SK-N-SH (cell line): Measurements from ENCODE around the gene CENPO. TPM values are rescaled to one million over a fixed set of nuclear protein-coding genes. Genes with fewer than 3 reads are reported as not detected.

Experiments
- CTCF ChIA-PET: fragments of 300-600, 350-600 bp; formaldehyde crosslinking; extraction: SDS; loops from one replicate; lab custom pipeline; 2021; lab: Yijun Ruan, JAX
- POLR2A ChIA-PET: fragments of 350-600 bp; sonication (Branson Sonifier 250); formaldehyde crosslinking; extraction: SDS; loops from one replicate; lab custom pipeline; 2020; ENCODE audit warnings: antibody characterized with exemption, inconsistent platforms; lab: Yijun Ruan, JAX
- DNase-seq: peaks from one replicate; pipeline ENCODE4 v3.0.0; 2012
- H2AFZ ChIP-seq: fragments of 200-600 bp; sonication (generic); 2 replicates; pipeline ENCODE4 v1.8.1; 2016; ENCODE audit warnings: antibody characterized with exemption, mild to moderate bottlenecking, low read depth
- H3F3A ChIP-seq: fragments of 200-600 bp; sonication (generic); replicated peaks from 2 replicates; pipeline ENCODE3; 2016; ENCODE audit warnings: antibody characterized with exemption, mild to moderate bottlenecking; ENCODE audit not compliant: insufficient read depth
- H3K27ac ChIP-seq, 2 experiments: fragments of 200-500 bp in 1 of 2; fragments of 200-600 bp in 1 of 2; sonication (Bioruptor generic) in 1 of 2; sonication (generic), shearing (Covaris generic) in 1 of 2; 2 replicates each; pipeline versions ENCODE4 v1.5.1 to v1.6.1; 2014 to 2016; ENCODE audit warnings: low read depth in 2 of 2, inconsistent platforms in 1 of 2, low read length in 1 of 2, mild to moderate bottlenecking in 1 of 2, mixed read lengths in 1 of 2
- H3K27me3 ChIP-seq: fragments of 200-600 bp; sonication (generic), shearing (Covaris generic); 2 replicates; pipeline ENCODE4 v1.6.1; 2016; ENCODE audit warnings: mixed run types; ENCODE audit not compliant: insufficient read depth
- H3K36me3 ChIP-seq, 2 experiments: fragments of 200-500 bp in 1 of 2; fragments of 200-600 bp in 1 of 2; sonication (Bioruptor generic) in 1 of 2; sonication (generic) in 1 of 2; replicated peaks in 1 of 2; 2 replicates each; pipeline versions ENCODE3 to v1.5.1; 2014 to 2016; ENCODE audit warnings: low read length in 1 of 2, mild to moderate bottlenecking in 1 of 2; ENCODE audit not compliant: insufficient read depth in 2 of 2, control insufficient read depth in 1 of 2
- H3K4me1 ChIP-seq, 2 experiments: fragments of 200-500 bp in 1 of 2; fragments of 200-600 bp in 1 of 2; sonication (Bioruptor generic) in 1 of 2; sonication (generic), shearing (Covaris generic) in 1 of 2; 2 replicates each; pipeline versions ENCODE4 v1.5.1 to v1.6.1; 2014 to 2016; ENCODE audit warnings: low read depth in 1 of 2, low read length in 1 of 2, mixed run types in 1 of 2; ENCODE audit not compliant: insufficient read depth in 2 of 2, control insufficient read depth in 1 of 2
- H3K4me2 ChIP-seq: fragments of 200-600 bp; sonication (generic), shearing (Covaris generic); 2 replicates; pipeline ENCODE4 v1.6.1; 2017; ENCODE audit warnings: mixed run types
- H3K4me3 ChIP-seq, 2 experiments: fragments of 200-500 bp in 1 of 2; fragments of 200-600 bp in 1 of 2; sonication (Bioruptor generic) in 1 of 2; sonication (generic), shearing (Covaris generic) in 1 of 2; 2 replicates each; pipeline versions ENCODE4 v1.5.1 to v1.8.1; 2014 to 2016; ENCODE audit warnings: low read depth in 2 of 2, inconsistent platforms in 1 of 2, low read length in 1 of 2, mild to moderate bottlenecking in 1 of 2, mixed read lengths in 1 of 2, moderate library complexity in 1 of 2
- H3K79me2 ChIP-seq: fragments of 200-600 bp; sonication (generic); 2 replicates; pipeline ENCODE4 v1.8.1; 2017; ENCODE audit warnings: mild to moderate bottlenecking; ENCODE audit not compliant: insufficient read depth
- H3K9ac ChIP-seq: fragments of 200-600 bp; sonication (generic); 2 replicates; pipeline ENCODE4 v1.6.1; 2017; ENCODE audit warnings: mixed run types
- H3K9me2 ChIP-seq: fragments of 200-600 bp; sonication (generic); 2 replicates; pipeline ENCODE4 v1.6.1; 2017; ENCODE audit warnings: mixed run types
- H3K9me3 ChIP-seq: fragments of 200-600 bp; sonication (generic); 2 replicates; pipeline ENCODE4 v1.6.1; 2017; ENCODE audit warnings: mixed run types, mild to moderate bottlenecking, moderate library complexity
- H4K20me1 ChIP-seq: fragments of 200-600 bp; sonication (generic); 2 replicates; pipeline ENCODE4 v1.6.1; 2017; ENCODE audit warnings: mild to moderate bottlenecking, mixed run types; ENCODE audit not compliant: insufficient read depth
- POLR2AphosphoS5 ChIP-seq: IDR thresholded peaks from 2 replicates; pipeline ENCODE4 v1.6.1; 2012; ENCODE audit warnings: low read depth, low read length
- SIN3A ChIP-seq: IDR thresholded peaks from 2 replicates; pipeline ENCODE4 v1.6.1; 2012; ENCODE audit warnings: low read depth, mild to moderate bottlenecking, low read length, moderate library complexity, borderline replicate concordance
- YY1 ChIP-seq: IDR thresholded peaks from 2 replicates; pipeline ENCODE4 v1.4.0; 2012; ENCODE audit warnings: low read depth, mild to moderate bottlenecking
- WGBS: methylation state at CpG from one replicate; pipeline ENCODE4 v1.1.6; 2017; ENCODE audit warnings: low lambda C conversion rate; 5-methylcytosine and 5-hydroxymethylcytosine counted together
- polyA plus RNA-seq, 3 experiments: library from polyadenylated mRNA; depleted of rRNA; stranded (reverse); fragments of >200 nt; gene quantifications; 2 replicates each; pipeline ENCODE4 v1.2.3, GENCODE V29; 2012
- TF ChIP-seq, protein P1 (sequence below): IDR thresholded peaks from 2 replicates; pipeline ENCODE4 v1.4.0; 2012; ENCODE audit warnings: low read depth, borderline replicate concordance
- TF ChIP-seq, protein P2 (sequence below): fragments of 200-600 bp; sonication (generic); IDR thresholded peaks from 2 replicates; pipeline ENCODE4 v1.6.1; 2017; ENCODE audit warnings: antibody characterized with exemption, mild to moderate bottlenecking, moderate library complexity
- TF ChIP-seq, protein P3 (sequence below): fragments of 150-350 bp; IDR thresholded peaks from 2 replicates; pipeline ENCODE4 v1.6.1; 2016; ENCODE audit warnings: mild to moderate bottlenecking, low read depth, low read length

The CENPO gene
- polyA plus RNA-seq, 1 of the 3 experiments (the other 2 are of a cell fraction): 18.3 TPM

DNA sequence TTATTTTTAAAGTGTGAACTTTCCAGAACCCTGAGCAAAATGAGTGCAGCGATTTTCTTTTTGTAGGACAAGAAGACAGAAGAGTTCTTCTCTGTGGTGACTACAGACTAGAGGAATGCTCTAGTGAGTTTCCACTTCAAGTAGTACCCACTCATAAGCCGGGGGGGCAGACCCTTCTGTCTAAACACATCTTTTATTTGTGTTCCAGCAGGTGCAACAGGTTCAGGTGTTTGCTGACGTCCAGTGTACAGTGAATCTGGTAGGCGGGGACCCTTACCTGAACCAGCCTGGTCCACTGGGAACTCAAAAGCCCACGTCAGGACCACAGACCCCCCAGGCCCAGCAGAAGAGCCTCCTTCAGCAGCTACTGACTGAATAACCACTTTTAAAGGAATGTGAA is 25.2 kb upstream of the CENPO start (continued):
- TF ChIP-seq, protein P1, sequence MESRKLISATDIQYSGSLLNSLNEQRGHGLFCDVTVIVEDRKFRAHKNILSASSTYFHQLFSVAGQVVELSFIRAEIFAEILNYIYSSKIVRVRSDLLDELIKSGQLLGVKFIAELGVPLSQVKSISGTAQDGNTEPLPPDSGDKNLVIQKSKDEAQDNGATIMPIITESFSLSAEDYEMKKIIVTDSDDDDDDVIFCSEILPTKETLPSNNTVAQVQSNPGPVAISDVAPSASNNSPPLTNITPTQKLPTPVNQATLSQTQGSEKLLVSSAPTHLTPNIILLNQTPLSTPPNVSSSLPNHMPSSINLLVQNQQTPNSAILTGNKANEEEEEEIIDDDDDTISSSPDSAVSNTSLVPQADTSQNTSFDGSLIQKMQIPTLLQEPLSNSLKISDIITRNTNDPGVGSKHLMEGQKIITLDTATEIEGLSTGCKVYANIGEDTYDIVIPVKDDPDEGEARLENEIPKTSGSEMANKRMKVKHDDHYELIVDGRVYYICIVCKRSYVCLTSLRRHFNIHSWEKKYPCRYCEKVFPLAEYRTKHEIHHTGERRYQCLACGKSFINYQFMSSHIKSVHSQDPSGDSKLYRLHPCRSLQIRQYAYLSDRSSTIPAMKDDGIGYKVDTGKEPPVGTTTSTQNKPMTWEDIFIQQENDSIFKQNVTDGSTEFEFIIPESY: no peak
- TF ChIP-seq, protein P2, sequence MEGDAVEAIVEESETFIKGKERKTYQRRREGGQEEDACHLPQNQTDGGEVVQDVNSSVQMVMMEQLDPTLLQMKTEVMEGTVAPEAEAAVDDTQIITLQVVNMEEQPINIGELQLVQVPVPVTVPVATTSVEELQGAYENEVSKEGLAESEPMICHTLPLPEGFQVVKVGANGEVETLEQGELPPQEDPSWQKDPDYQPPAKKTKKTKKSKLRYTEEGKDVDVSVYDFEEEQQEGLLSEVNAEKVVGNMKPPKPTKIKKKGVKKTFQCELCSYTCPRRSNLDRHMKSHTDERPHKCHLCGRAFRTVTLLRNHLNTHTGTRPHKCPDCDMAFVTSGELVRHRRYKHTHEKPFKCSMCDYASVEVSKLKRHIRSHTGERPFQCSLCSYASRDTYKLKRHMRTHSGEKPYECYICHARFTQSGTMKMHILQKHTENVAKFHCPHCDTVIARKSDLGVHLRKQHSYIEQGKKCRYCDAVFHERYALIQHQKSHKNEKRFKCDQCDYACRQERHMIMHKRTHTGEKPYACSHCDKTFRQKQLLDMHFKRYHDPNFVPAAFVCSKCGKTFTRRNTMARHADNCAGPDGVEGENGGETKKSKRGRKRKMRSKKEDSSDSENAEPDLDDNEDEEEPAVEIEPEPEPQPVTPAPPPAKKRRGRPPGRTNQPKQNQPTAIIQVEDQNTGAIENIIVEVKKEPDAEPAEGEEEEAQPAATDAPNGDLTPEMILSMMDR: no peak
- TF ChIP-seq SIN3A: no peak
- TF ChIP-seq, protein P3, sequence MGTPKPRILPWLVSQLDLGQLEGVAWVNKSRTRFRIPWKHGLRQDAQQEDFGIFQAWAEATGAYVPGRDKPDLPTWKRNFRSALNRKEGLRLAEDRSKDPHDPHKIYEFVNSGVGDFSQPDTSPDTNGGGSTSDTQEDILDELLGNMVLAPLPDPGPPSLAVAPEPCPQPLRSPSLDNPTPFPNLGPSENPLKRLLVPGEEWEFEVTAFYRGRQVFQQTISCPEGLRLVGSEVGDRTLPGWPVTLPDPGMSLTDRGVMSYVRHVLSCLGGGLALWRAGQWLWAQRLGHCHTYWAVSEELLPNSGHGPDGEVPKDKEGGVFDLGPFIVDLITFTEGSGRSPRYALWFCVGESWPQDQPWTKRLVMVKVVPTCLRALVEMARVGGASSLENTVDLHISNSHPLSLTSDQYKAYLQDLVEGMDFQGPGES: no peak

DNA sequence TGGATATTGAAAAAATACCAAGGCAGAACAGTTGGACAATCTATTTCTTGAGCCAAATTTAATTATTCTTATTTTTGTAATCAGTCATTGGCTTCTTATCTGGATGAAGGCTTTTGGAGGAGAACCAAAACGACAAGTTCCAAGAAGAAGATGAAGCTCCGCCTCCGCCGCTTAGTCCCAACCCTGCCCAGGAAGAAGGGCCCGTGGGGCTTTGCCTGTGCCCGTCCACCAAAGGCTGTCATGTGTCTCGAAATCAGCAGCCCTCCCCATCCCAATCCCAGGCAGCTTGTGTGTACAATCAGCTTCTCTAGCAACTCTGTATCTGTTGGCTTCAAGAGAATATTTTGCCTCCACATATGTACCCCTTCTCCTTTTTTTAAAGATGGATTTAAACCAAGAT is 24.6 kb upstream of the CENPO start:
- WGBS: 87% methylated on average over 7 of the region's 7 CpGs
- ChIA-PET CTCF (interaction anchor here (0.9 to 3.5 kb wide), 5 partner anchors 10 to 358 kb away, joined by 3 to 19 read pairs (median 5); partner anchors contain the start of genes CENPO and PTRHD1), POLR2A (no interaction called here)
- TF ChIP-seq, protein P2: no peak
- TF ChIP-seq YY1: no peak
- Histone ChIP-seq H3K36me3 (peaks cover 13 to 25% of the 10 kb centered on the region in 2 experiments), H3K9me3 (no peaks in the 10 kb centered on the region), H2AFZ (no peak overlapping the region), H3K4me1 (peaks cover 0 to 4% of the 10 kb centered on the region in 2 experiments; a peak in 1 of 4 replicates), H3K27me3 (no peaks in the 10 kb centered on the region), H3K4me3 (no peak overlapping the region), H3K27ac (no peak overlapping the region), H3K4me2 (no peak overlapping the region), H3K9ac (no peak overlapping the region), H3K79me2 (no peaks in the 10 kb centered on the region), H4K20me1 (no peaks in the 10 kb centered on the region), H3F3A (no peaks in the 10 kb centered on the region), H3K9me2 (no peaks in the 10 kb centered on the region)
- no peak for DNase-seq

DNA sequence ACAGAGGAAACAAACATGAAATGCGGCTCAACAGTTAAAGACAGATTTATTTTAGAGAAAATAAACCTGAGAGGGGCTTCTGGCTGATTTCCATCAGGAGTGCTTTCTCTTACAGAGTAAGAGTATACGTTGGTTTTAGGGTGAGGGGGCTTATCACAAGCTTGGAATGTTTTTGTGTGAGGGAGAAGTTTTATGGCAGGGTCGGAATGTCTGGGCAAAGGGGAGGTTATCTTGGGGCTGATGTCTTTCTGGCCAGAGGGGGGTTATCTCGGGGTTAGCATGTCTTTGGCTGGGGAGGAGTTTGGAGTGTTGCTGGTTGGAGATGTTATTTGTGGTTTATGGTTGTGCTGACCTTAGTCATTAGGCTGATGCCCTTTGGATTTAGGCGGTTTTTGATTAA is 22.2 kb upstream of the CENPO start:
- WGBS: 96% methylated on average over 5 of the region's 5 CpGs
- Histone ChIP-seq H3F3A (no peaks in the 10 kb centered on the region), H3K4me2 (no peak overlapping the region), H4K20me1 (no peaks in the 10 kb centered on the region), H3K9ac (no peak overlapping the region), H3K27me3 (no peaks in the 10 kb centered on the region), H3K9me2 (no peaks in the 10 kb centered on the region), H3K4me1 (peaks cover 0 to 4% of the 10 kb centered on the region in 2 experiments; a peak in 1 of 4 replicates), H2AFZ (no peak overlapping the region), H3K9me3 (no peaks in the 10 kb centered on the region), H3K36me3 (peaks cover 6 to 20% of the 10 kb centered on the region in 2 experiments), H3K79me2 (no peaks in the 10 kb centered on the region), H3K4me3 (no peak overlapping the region), H3K27ac (no peak overlapping the region)
- no peak for TF ChIP-seq POLR2AphosphoS5
- ChIA-PET CTCF (no interaction called here), POLR2A (no interaction called here)
- no peak for DNase-seq
